AG04449 (cell line): ENCODE results near the gene WDR64.

Source experiments
- CTCF ChIA-PET: fragments of 350-600 bp; formaldehyde crosslinking; extraction: SDS; loops from one replicate; lab custom pipeline; 2021; ENCODE audit warnings: antibody characterized with exemption; lab: Yijun Ruan, JAX
- POLR2A ChIA-PET: fragments of 400-600, 350-600 bp; formaldehyde crosslinking; extraction: SDS; loops from one replicate; lab custom pipeline; 2020; ENCODE audit warnings: antibody characterized with exemption, inconsistent platforms; lab: Yijun Ruan, JAX
- DNase-seq: peaks from one replicate; pipeline ENCODE4 v3.0.0-alpha.2; 2010; ENCODE audit warnings: low read depth, low spot score
- H3K4me3 ChIP-seq: 2 replicates; pipeline ENCODE4 v1.5.1; 2011; ENCODE audit warnings: low read depth, mild to moderate bottlenecking, control low read depth, low read length
- CTCF ChIP-seq: IDR thresholded peaks from one replicate; pipeline ENCODE4 v1.5.1; 2011; ENCODE audit warnings: mild to moderate bottlenecking, moderate library complexity, low read length, control low read depth, inconsistent platforms; ENCODE audit not compliant: insufficient read depth; ENCODE audit errors: missing control alignments

The WDR64 gene

GRCh38 chr1:241817331-241817792, 165.3 kb downstream of the WDR64 start:
- CTCF ChIA-PET = interaction anchor here (0.8 to 2.8 kb wide), 4 partner anchors 8 to 206 kb away, joined by 3 to 8 read pairs (median 5); no protein-coding TSS in a partner anchor
- POLR2A ChIA-PET = interaction anchor here (1.0 to 1.3 kb wide), 3 partner anchors 11 to 217 kb away, joined by 3 to 4 read pairs (median 4); no protein-coding TSS in a partner anchor
- peak; percentile 74 for DNase-seq

GRCh38 chr1:241817956-241818612, 166.0 kb downstream of the WDR64 start:
- H3K4me3 ChIP-seq = no peak overlapping the region
- no peak for DNase-seq
- ChIA-PET POLR2A (interaction anchor here (1.3 kb wide), 1 partner anchor 10 kb away, joined by 4 read pairs; no protein-coding TSS in a partner anchor), CTCF (interaction anchor here (2.8 kb wide), 1 partner anchor 207 kb away, joined by 7 read pairs; no protein-coding TSS in a partner anchor)
- TF ChIP-seq CTCF = no peak

More at GRCh38 chr1:241817331-241817792, 165.3 kb downstream of the WDR64 start:
- TF ChIP-seq CTCF = no peak
- H3K4me3 ChIP-seq = no peak overlapping the region

- TF ChIP-seq CTCF = no peak
- POLR2A ChIA-PET = no interaction called here
- H3K4me3 ChIP-seq = no peak overlapping the region
- DNase-seq = no peak
- CTCF ChIA-PET = no interaction called here
Measured at GRCh38 chr1:241819340-241819866, 167.3 kb downstream of the WDR64 start.

GRCh38 chr1:241821363-241821762, 169.3 kb downstream of the WDR64 start:
- ChIA-PET CTCF (interaction anchor here (0.9 kb wide), 1 partner anchor 13 kb away, joined by 4 read pairs; no protein-coding TSS in a partner anchor), POLR2A (no interaction called here)
- DNase-seq = no peak
- H3K4me3 ChIP-seq = no peak overlapping the region
- TF ChIP-seq CTCF = no peak

- CTCF ChIA-PET = interaction anchor here (3.7 kb wide), 1 partner anchor 12 kb away, joined by 16 read pairs; no protein-coding TSS in a partner anchor
- POLR2A ChIA-PET = no interaction called here
- no peak overlapping the region for H3K4me3 ChIP-seq
- no peak for DNase-seq
- TF ChIP-seq CTCF = no peak
Measured at GRCh38 chr1:241822846-241823245, 170.8 kb downstream of the WDR64 start.

- ChIA-PET CTCF (interaction anchor here (2.4 to 3.7 kb wide), 2 partner anchors 11 to 213 kb away, joined by 15 to 16 read pairs; no protein-coding TSS in a partner anchor), POLR2A (no interaction called here)
- TF ChIP-seq CTCF = no peak
- no peak overlapping the region for H3K4me3 ChIP-seq
- DNase-seq = no peak
Measured at GRCh38 chr1:241823925-241824324, 171.8 kb downstream of the WDR64 start.
